OCI-LY1 (cell line): ENCODE data around the gene SYNE4.
A peak's percentile ranks its signal among the peaks of the same experiment; 100 is the strongest.

Experiments
- H2AFZ ChIP-seq: fragments of 200-600 bp; sonication (generic), shearing (Covaris generic); 2 replicates; pipeline ENCODE4 v1.6.0; 2014; ENCODE audit warnings: antibody characterized with exemption, mild to moderate bottlenecking, low read length
- H3F3A ChIP-seq: fragments of 200-600 bp; sonication (generic), shearing (Covaris generic); 2 replicates; pipeline ENCODE4 v1.6.0; 2014; ENCODE audit warnings: mild to moderate bottlenecking, antibody characterized with exemption, low read length, moderate library complexity; ENCODE audit not compliant: insufficient read depth
- H3K27ac ChIP-seq: fragments of 200-600 bp; sonication (generic); 2 replicates; pipeline ENCODE4 v1.5.1; 2014; ENCODE audit warnings: low read length, mixed run types, mild to moderate bottlenecking, low read depth; ENCODE audit not compliant: poor library complexity, severe bottlenecking
- H3K27me3 ChIP-seq: fragments of 200-600 bp; sonication (generic); 2 replicates; pipeline ENCODE4 v1.6.0; 2014; ENCODE audit warnings: antibody characterized with exemption, mild to moderate bottlenecking, low read length, moderate library complexity; ENCODE audit not compliant: insufficient read depth
- H3K36me3 ChIP-seq: fragments of 200-600 bp; sonication (generic); 2 replicates; pipeline ENCODE4 v1.6.1; 2014; ENCODE audit warnings: mild to moderate bottlenecking, antibody characterized with exemption, low read length, moderate library complexity, mixed read lengths; ENCODE audit not compliant: insufficient read depth
- H3K4me1 ChIP-seq: fragments of 200-600 bp; sonication (generic); 2 replicates; pipeline ENCODE4 v1.5.1; 2014; ENCODE audit warnings: mild to moderate bottlenecking, low read length, moderate library complexity; ENCODE audit not compliant: insufficient read depth, severe bottlenecking
- H3K4me2 ChIP-seq: fragments of 200-600 bp; sonication (generic), shearing (Covaris generic); 2 replicates; pipeline ENCODE4 v1.6.1; 2014; ENCODE audit warnings: low read length
- H3K4me3 ChIP-seq: fragments of 200-600 bp; sonication (generic); 2 replicates; pipeline ENCODE4 v1.5.1; 2014; ENCODE audit warnings: low read length, low read depth, mild to moderate bottlenecking, mixed read lengths; ENCODE audit not compliant: poor library complexity, severe bottlenecking
- H3K79me2 ChIP-seq: fragments of 200-600 bp; shearing (Covaris generic); 2 replicates; pipeline ENCODE4 v1.6.1; 2016; ENCODE audit warnings: mixed run types, low read length, mixed read lengths; ENCODE audit not compliant: insufficient read depth
- H3K9ac ChIP-seq: fragments of 200-600 bp; sonication (generic), shearing (Covaris generic); 2 replicates; pipeline ENCODE4 v1.6.1; 2014; ENCODE audit warnings: mild to moderate bottlenecking, low read length, mixed read lengths
- H3K9me2 ChIP-seq: fragments of 200-600 bp; sonication (generic), shearing (Covaris generic); 2 replicates; pipeline ENCODE4 v1.6.1; 2014; ENCODE audit warnings: low read depth, mild to moderate bottlenecking, low read length, mixed read lengths
- H3K9me3 ChIP-seq: fragments of 200-600 bp; shearing (Covaris generic); 2 replicates; pipeline ENCODE4 v1.6.1; 2014; ENCODE audit warnings: low read length, mixed read lengths
- H4K20me1 ChIP-seq: fragments of 200-600 bp; sonication (generic), shearing (Covaris generic); 2 replicates; pipeline ENCODE4 v1.6.0; 2016; ENCODE audit warnings: mild to moderate bottlenecking, low read length; ENCODE audit not compliant: insufficient read depth
- CTCF ChIP-seq: fragments of 200-600 bp; sonication (generic), shearing (Covaris generic); IDR thresholded peaks from 2 replicates; pipeline ENCODE4 v1.5.1; 2017; ENCODE audit warnings: mild to moderate bottlenecking, antibody characterized with exemption, low read length, moderate library complexity, mixed read lengths
- EZH2 ChIP-seq: fragments of 200-600 bp; sonication (generic), shearing (Covaris generic); IDR thresholded peaks from 2 replicates; pipeline ENCODE4 v1.8.0; 2017; ENCODE audit warnings: borderline replicate concordance, mixed run types, mild to moderate bottlenecking, antibody characterized with exemption, low read length, moderate library complexity, mixed read lengths

SYNE4 gene

GRCh38 chr19:35995048-35995993 lies 13.3 kb downstream of the SYNE4 start, which contains the start of gene SDHAF1:
TSS of gene SDHAF1 (plus strand) at chr19:35995188. CDS start at chr19:35995275, 87 bp downstream.
- H3K4me2 ChIP-seq, result peak within 1 kb of the TSS; percentile 95
- no peak within 1 kb of the TSS for H2AFZ ChIP-seq
- peak within 1 kb of the TSS; percentile 88 for H3K4me3 ChIP-seq
- no peaks in the 10 kb centered on the region for H4K20me1 ChIP-seq
- peak within 1 kb of the TSS; percentile 20 for H3K27ac ChIP-seq
- H3K9me2 ChIP-seq, result no peaks in the 10 kb centered on the region
- no peak for TF ChIP-seq EZH2
- no peak for TF ChIP-seq CTCF
- H3K4me1 ChIP-seq, result peaks cover 17% of the 10 kb centered on the region
- H3K9ac ChIP-seq, result peak within 1 kb of the TSS; percentile 85
- H3K9me3 ChIP-seq, result no peaks in the 10 kb centered on the region
- no peaks in the 10 kb centered on the region for H3K27me3 ChIP-seq
- peaks cover 8% of the 10 kb centered on the region; the same call in 1 of the 2 replicates for H3K36me3 ChIP-seq
- H3K79me2 ChIP-seq, result peaks cover 18% of the 10 kb centered on the region
- no peaks in the 10 kb centered on the region; the same call in 1 of the 2 replicates for H3F3A ChIP-seq

GRCh38 chr19:35993923-35994598 lies 14.6 kb downstream of the SYNE4 start:
- peak overlapping the region; percentile 95 for H3K4me2 ChIP-seq
- peaks cover 13% of the 10 kb centered on the region for H3K79me2 ChIP-seq
- H3K9me3 ChIP-seq, result no peaks in the 10 kb centered on the region
- peaks cover 17% of the 10 kb centered on the region for H3K4me1 ChIP-seq
- H2AFZ ChIP-seq, result no peak overlapping the region
- H4K20me1 ChIP-seq, result no peaks in the 10 kb centered on the region
- TF ChIP-seq EZH2 (no peak), CTCF (no peak)
- no peak overlapping the region for H3K27ac ChIP-seq
- H3K27me3 ChIP-seq, result no peaks in the 10 kb centered on the region
- H3K4me3 ChIP-seq, result peak overlapping the region; percentile 88
- H3K9me2 ChIP-seq, result no peaks in the 10 kb centered on the region
- peaks cover 8% of the 10 kb centered on the region; the same call in 1 of the 2 replicates for H3K36me3 ChIP-seq
- H3K9ac ChIP-seq, result peak overlapping the region; percentile 55; the same call in 1 of the 2 replicates
- no peaks in the 10 kb centered on the region for H3F3A ChIP-seq

- Histone ChIP-seq H3K9me3 (no peaks in the 10 kb centered on the region), H3K27me3 (no peaks in the 10 kb centered on the region; the same call in 1 of the 2 replicates), H3K9ac (no peak overlapping the region), H3K36me3 (peaks cover 4% of the 10 kb centered on the region; the same call in 1 of the 2 replicates), H3K4me3 (no peak overlapping the region), H3K9me2 (no peaks in the 10 kb centered on the region), H3K4me1 (peaks cover 17% of the 10 kb centered on the region), H3F3A (no peaks in the 10 kb centered on the region), H3K4me2 (no peak overlapping the region), H2AFZ (no peak overlapping the region), H3K79me2 (peaks cover 13% of the 10 kb centered on the region), H4K20me1 (no peaks in the 10 kb centered on the region), H3K27ac (no peak overlapping the region)
- TF ChIP-seq CTCF, result no peak
- no peak for TF ChIP-seq EZH2
Observed at GRCh38 chr19:35992907-35993765, 15.5 kb downstream of the SYNE4 start.
